H9 (cell line): Measurements from ENCODE around the gene SLC25A26. TPM values are rescaled to one million over a fixed set of nuclear protein-coding genes. Genes with fewer than 3 reads are reported as not detected.

ENCODE experiments used
- DNase-seq: peaks from one replicate; pipeline ENCODE4 v3.0.0-alpha.2; 2017
- H2AFZ ChIP-seq: one replicate; pipeline ENCODE4 v1.6.1; 2013; ENCODE audit warnings: mild to moderate bottlenecking, low read length, control low read depth, moderate library complexity
- H2AK5ac ChIP-seq: 2 replicates; pipeline ENCODE4 v1.6.1; 2013; ENCODE audit warnings: low read length, control low read depth, mixed read lengths; ENCODE audit not compliant: insufficient read length
- H2BK120ac ChIP-seq: one replicate; pipeline ENCODE4 v1.6.1; 2013; ENCODE audit warnings: low read depth, mild to moderate bottlenecking, low read length, control low read depth, inconsistent platforms; ENCODE audit not compliant: poor library complexity, severe bottlenecking
- H2BK12ac ChIP-seq: 2 replicates; pipeline ENCODE4 v1.6.1; 2013; ENCODE audit warnings: low read length, control low read depth, mixed read lengths, low read depth; ENCODE audit not compliant: insufficient read length
- H2BK15ac ChIP-seq: 2 replicates; pipeline ENCODE4 v1.6.1; 2013; ENCODE audit warnings: low read depth, low read length, control low read depth
- H2BK20ac ChIP-seq: one replicate; pipeline ENCODE4 v1.6.1; 2013; ENCODE audit warnings: low read depth, mild to moderate bottlenecking, low read length, control low read depth, inconsistent platforms; ENCODE audit not compliant: poor library complexity, severe bottlenecking
- H2BK5ac ChIP-seq: 2 replicates; pipeline ENCODE4 v1.6.1; 2013; ENCODE audit warnings: low read length, control low read depth, mixed read lengths; ENCODE audit not compliant: insufficient read length
- H3K14ac ChIP-seq: 2 replicates; pipeline ENCODE4 v1.6.1; 2013; ENCODE audit warnings: low read length, control low read depth; ENCODE audit not compliant: insufficient read depth
- H3K18ac ChIP-seq: 2 replicates; pipeline ENCODE4 v1.6.1; 2013; ENCODE audit warnings: low read depth, mild to moderate bottlenecking, mixed read lengths, low read length, control low read depth; ENCODE audit not compliant: insufficient read length
- H3K23ac ChIP-seq: 2 replicates; pipeline ENCODE4 v1.6.1; 2013; ENCODE audit warnings: low read length, control low read depth, mixed read lengths, low read depth; ENCODE audit not compliant: insufficient read length
- H3K23me2 ChIP-seq: 2 replicates; pipeline ENCODE4 v1.6.1; 2013; ENCODE audit warnings: low read depth, mild to moderate bottlenecking, mixed read lengths, low read length, control low read depth; ENCODE audit not compliant: insufficient read length, poor library complexity, severe bottlenecking
- H3K27ac ChIP-seq: 2 replicates; pipeline ENCODE4 v1.5.1; 2013; ENCODE audit warnings: low read length, control low read depth, mixed read lengths, low read depth; ENCODE audit not compliant: insufficient read length
- H3K27me3 ChIP-seq: 2 replicates; pipeline ENCODE4 v1.6.1; 2013; ENCODE audit warnings: low read length, control low read depth, inconsistent platforms; ENCODE audit not compliant: insufficient read depth
- H3K4ac ChIP-seq: 2 replicates; pipeline ENCODE4 v1.6.1; 2013; ENCODE audit warnings: low read depth, mild to moderate bottlenecking, control low read depth, inconsistent platforms, low read length, moderate library complexity
- H3K4me1 ChIP-seq: 2 replicates; pipeline ENCODE4 v1.6.1; 2013; ENCODE audit warnings: low read length, control low read depth, inconsistent platforms; ENCODE audit not compliant: insufficient read depth
- H3K4me2 ChIP-seq: 2 replicates; pipeline ENCODE4 v1.6.1; 2013; ENCODE audit warnings: low read length, control low read depth, mixed read lengths; ENCODE audit not compliant: insufficient read length, insufficient read depth
- H3K56ac ChIP-seq: 2 replicates; pipeline ENCODE4 v1.6.1; 2013; ENCODE audit warnings: low read depth, mild to moderate bottlenecking, mixed read lengths, low read length, control low read depth; ENCODE audit not compliant: insufficient read length
- H3K79me1 ChIP-seq: 2 replicates; pipeline ENCODE4 v1.6.1; 2013; ENCODE audit warnings: low read depth, mild to moderate bottlenecking, moderate library complexity, low read length, control low read depth, inconsistent platforms; ENCODE audit not compliant: insufficient read depth, poor library complexity, severe bottlenecking
- H3K79me2 ChIP-seq: 2 replicates; pipeline ENCODE4 v1.6.1; 2013; ENCODE audit warnings: low read length, control low read depth, inconsistent platforms; ENCODE audit not compliant: insufficient read depth
- H3K9ac ChIP-seq: 2 replicates; pipeline ENCODE4 v1.6.1; 2013; ENCODE audit warnings: low read length, control low read depth, mixed read lengths; ENCODE audit not compliant: insufficient read length; ENCODE audit errors: extremely low read depth
- H3K9me3 ChIP-seq: one replicate; pipeline ENCODE4 v1.6.1; 2013; ENCODE audit warnings: low read depth, low read length, inconsistent platforms; ENCODE audit not compliant: control insufficient read depth
- H3T11ph ChIP-seq: one replicate; pipeline ENCODE4 v1.6.1; 2013; ENCODE audit warnings: mild to moderate bottlenecking, low read length, control low read depth, inconsistent platforms
- H4K20me1 ChIP-seq: one replicate; pipeline ENCODE4 v1.6.1; 2013; ENCODE audit not compliant: control insufficient read depth, insufficient read length, insufficient read depth
- H4K5ac ChIP-seq: 2 replicates; pipeline ENCODE4 v1.6.1; 2013; ENCODE audit warnings: low read depth, mild to moderate bottlenecking, mixed read lengths, low read length, control low read depth; ENCODE audit not compliant: insufficient read length
- H4K8ac ChIP-seq: replicated peaks from 2 replicates; pipeline ENCODE4 v1.6.1; 2013; ENCODE audit warnings: low read length, control low read depth, mixed read lengths, low read depth; ENCODE audit not compliant: insufficient read length
- H4K91ac ChIP-seq: 2 replicates; pipeline ENCODE4 v1.6.1; 2013; ENCODE audit warnings: low read depth, mild to moderate bottlenecking, moderate library complexity, mixed read lengths, low read length, control low read depth; ENCODE audit not compliant: insufficient read length
- H3K27ac Mint-ChIP-seq, 3 experiments: 2 replicates in 2 of 3; 3 replicates in 1 of 3; pipeline ENCODE4 v1.8.0; 2020 to 2021; ENCODE audit warnings: mixed read lengths in 3 of 3, mild to moderate bottlenecking in 1 of 3, moderate library complexity in 1 of 3
- H3K27me3 Mint-ChIP-seq: 2 replicates; pipeline ENCODE4 v1.8.0; 2021; ENCODE audit warnings: low read depth, mild to moderate bottlenecking, moderate library complexity, mixed read lengths
- H3K36me3 Mint-ChIP-seq, 3 experiments: 2 replicates in 2 of 3; 3 replicates in 1 of 3; pipeline ENCODE4 v1.8.0; 2020 to 2021; ENCODE audit warnings: low read depth in 3 of 3, mixed read lengths in 3 of 3; ENCODE audit not compliant: insufficient read depth in 1 of 3
- H3K4me1 Mint-ChIP-seq, 2 experiments: 2 replicates each; pipeline ENCODE4 v1.8.0; 2020; ENCODE audit warnings: mixed read lengths in 2 of 2
- H3K4me3 Mint-ChIP-seq, 2 experiments: 2 replicates in 1 of 2; 3 replicates in 1 of 2; pipeline ENCODE4 v1.8.0; 2020 to 2021; ENCODE audit warnings: mild to moderate bottlenecking in 2 of 2, mixed read lengths in 2 of 2, moderate library complexity in 1 of 2
- H3K9me3 Mint-ChIP-seq, 2 experiments: 2 replicates in 1 of 2; 3 replicates in 1 of 2; pipeline ENCODE4 v1.8.0; 2020; ENCODE audit warnings: mild to moderate bottlenecking in 2 of 2, mixed read lengths in 2 of 2, moderate library complexity in 1 of 2
- WGBS: extraction: QIAGEN DNeasy Blood & Tissue Kit; methylation state at CpG from one replicate; pipeline ENCODE4 v1.1.7; 2013; ENCODE audit warnings: missing lambda C conversion rate, low lambda C conversion rate, mixed read lengths; ENCODE audit not compliant: insufficient read length; ENCODE audit errors: extremely low coverage; 5-methylcytosine and 5-hydroxymethylcytosine counted together
- total RNA-seq: library from RNA; stranded (reverse); gene quantifications from 2 replicates; pipeline ENCODE4 v1.2.1, GENCODE V29; 2021
- TF ChIP-seq, protein P1 (sequence below): fragments of 200-600 bp; sonication (generic); conservative IDR thresholded peaks from 3 replicates; pipeline ENCODE4 v1.8.0; 2021; ENCODE audit warnings: antibody characterized with exemption, mild to moderate bottlenecking

The SLC25A26 gene
- total RNA-seq, 1 experiment from 2014 or later = 30.2 TPM

GRCh38 chr3:66395635-66396034 lies 174.8 kb downstream of the SLC25A26 start:
- H3K27me3 ChIP-seq = no peaks in the 10 kb centered on the region
- H4K20me1 ChIP-seq = no peaks in the 10 kb centered on the region
- Mint-ChIP-seq H3K9me3 (no peaks in the 10 kb centered on the region; a peak in 1 of 5 replicates), H3K27ac (peak overlapping the region; percentile 15 to 73 (median 72); a peak in 3 of 7 replicates), H3K27me3 (no peaks in the 10 kb centered on the region), H3K4me3 (no peak overlapping the region), H3K4me1 (no peaks in the 10 kb centered on the region), H3K36me3 (peaks cover 69 to 94% (median 91%) of the 10 kb centered on the region in 3 experiments)
- no peak overlapping the region for H2BK12ac ChIP-seq
- H4K5ac ChIP-seq = no peak overlapping the region
- no peak overlapping the region for H2BK15ac ChIP-seq
- H4K91ac ChIP-seq = no peak overlapping the region
- no CpG with 5 or more reads among the region's 10 CpGs for WGBS
- TF ChIP-seq, protein P1, sequence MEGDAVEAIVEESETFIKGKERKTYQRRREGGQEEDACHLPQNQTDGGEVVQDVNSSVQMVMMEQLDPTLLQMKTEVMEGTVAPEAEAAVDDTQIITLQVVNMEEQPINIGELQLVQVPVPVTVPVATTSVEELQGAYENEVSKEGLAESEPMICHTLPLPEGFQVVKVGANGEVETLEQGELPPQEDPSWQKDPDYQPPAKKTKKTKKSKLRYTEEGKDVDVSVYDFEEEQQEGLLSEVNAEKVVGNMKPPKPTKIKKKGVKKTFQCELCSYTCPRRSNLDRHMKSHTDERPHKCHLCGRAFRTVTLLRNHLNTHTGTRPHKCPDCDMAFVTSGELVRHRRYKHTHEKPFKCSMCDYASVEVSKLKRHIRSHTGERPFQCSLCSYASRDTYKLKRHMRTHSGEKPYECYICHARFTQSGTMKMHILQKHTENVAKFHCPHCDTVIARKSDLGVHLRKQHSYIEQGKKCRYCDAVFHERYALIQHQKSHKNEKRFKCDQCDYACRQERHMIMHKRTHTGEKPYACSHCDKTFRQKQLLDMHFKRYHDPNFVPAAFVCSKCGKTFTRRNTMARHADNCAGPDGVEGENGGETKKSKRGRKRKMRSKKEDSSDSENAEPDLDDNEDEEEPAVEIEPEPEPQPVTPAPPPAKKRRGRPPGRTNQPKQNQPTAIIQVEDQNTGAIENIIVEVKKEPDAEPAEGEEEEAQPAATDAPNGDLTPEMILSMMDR = no peak
- no peak overlapping the region for H3K14ac ChIP-seq
- no peak overlapping the region for H2BK5ac ChIP-seq
- H2BK20ac ChIP-seq = no peak overlapping the region
- no peak overlapping the region for H3K9ac ChIP-seq
- no peak overlapping the region for H2BK120ac ChIP-seq
- no peak overlapping the region for H3K4ac ChIP-seq
- H3K27ac ChIP-seq = no peak overlapping the region
- no peak for DNase-seq
- H3K56ac ChIP-seq = no peak overlapping the region
- H3K9me3 ChIP-seq = no peaks in the 10 kb centered on the region
- H3K4me2 ChIP-seq = no peak overlapping the region
- no peak overlapping the region for H3K23ac ChIP-seq
- no peak overlapping the region for H2AFZ ChIP-seq
- H3K4me1 ChIP-seq = no peaks in the 10 kb centered on the region
- no peak overlapping the region for H3K18ac ChIP-seq
- H3T11ph ChIP-seq = no peak overlapping the region
- H4K8ac ChIP-seq = no peak overlapping the region
- H3K23me2 ChIP-seq = no peaks in the 10 kb centered on the region
- peaks cover 2% of the 10 kb centered on the region for H3K79me1 ChIP-seq
- no peak overlapping the region for H2AK5ac ChIP-seq
- no peaks in the 10 kb centered on the region for H3K79me2 ChIP-seq
